Pulmonary artery endothelial cell (primary cell): Measurements from ENCODE around the gene CYP2W1. TPM values are rescaled to one million over a fixed set of nuclear protein-coding genes. Genes with fewer than 3 reads are reported as not detected.

Source experiments
- DNase-seq: peaks from one replicate; pipeline ENCODE4 v3.0.0-alpha.2; 2011; ENCODE audit warnings: low read depth, low spot score
- total RNA-seq: library from RNA; depleted of rRNA; stranded (reverse); fragments of >200 nt; gene quantifications from 2 replicates; pipeline ENCODE4 v1.2.3, GENCODE V29; 2014

The CYP2W1 gene
- total RNA-seq, 1 donor from 2014 or later = not detected

DNA sequence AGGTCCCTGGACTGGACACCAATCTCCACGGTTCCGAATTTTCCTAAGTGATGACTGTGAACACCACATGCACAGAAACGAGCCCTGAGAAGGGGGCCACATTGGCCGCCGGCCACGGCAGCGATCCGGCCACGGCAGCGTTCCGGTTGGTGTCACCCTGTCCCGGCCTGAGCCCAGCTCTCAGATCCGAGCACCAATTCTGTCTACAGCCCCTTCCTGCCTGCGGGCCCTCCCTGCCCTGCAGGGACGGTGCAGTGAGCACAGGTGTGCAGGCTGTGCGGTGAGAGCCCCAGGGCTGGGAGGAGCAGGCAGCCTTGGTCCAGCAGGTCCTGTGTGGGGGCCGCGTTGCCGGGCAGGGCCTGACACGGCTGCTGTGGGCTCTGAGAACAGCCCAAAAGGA is 31.7 kb downstream of the CYP2W1 start:
- no peak for DNase-seq

GRCh38 chr7:1015196-1016121 is 32.5 kb downstream of the CYP2W1 start:
- no peak for DNase-seq

- no peak for DNase-seq
Observed at GRCh38 chr7:1016577-1017531, 33.9 kb downstream of the CYP2W1 start.

- DNase-seq = no peak
Observed at GRCh38 chr7:1017586-1018333, 34.8 kb downstream of the CYP2W1 start.

- DNase-seq = no peak
Observed at GRCh38 chr7:1018334-1018695, 35.3 kb downstream of the CYP2W1 start.

GRCh38 chr7:1019255-1019785 is 36.3 kb downstream of the CYP2W1 start:
- no peak for DNase-seq

DNA sequence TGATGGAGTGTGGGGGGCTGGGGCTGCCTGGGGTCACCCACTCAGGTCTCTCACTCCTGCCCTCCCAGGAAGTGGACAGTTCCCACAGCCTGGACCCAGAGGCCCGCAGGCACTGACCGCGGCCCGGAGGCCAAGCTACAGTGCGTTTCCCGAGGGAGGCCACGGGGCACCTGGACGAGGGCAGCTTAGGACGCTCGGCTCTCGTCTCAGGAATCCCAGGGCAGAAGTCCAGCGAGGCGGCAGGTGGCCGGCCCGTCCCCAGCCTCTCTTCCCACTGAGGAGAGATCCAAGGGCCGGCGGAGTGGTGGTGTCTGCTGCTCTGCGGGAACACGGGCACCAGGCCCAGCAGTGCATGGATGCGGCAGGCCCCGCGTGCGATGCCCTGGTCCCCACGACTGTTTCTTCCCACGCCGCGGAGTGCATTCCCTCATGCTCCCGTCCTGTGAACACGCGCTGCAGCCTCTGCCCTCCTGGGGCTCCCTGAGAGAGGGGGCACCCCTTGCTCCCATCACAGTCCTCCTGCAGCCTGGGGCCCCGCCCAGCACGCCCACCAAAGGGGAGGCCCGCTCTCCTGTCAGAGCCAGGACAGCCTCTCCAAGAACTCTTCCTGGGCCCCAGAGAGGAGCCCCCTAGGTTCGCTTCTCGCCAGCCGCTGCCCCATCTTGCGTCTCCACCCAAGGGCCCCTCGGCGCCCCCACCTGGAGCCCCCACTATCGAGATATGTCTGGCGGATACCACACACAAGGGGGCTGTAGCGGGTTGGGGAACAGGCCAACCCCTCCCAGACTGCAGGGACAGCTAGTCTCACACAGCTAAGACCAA is 37.0 kb downstream of the CYP2W1 start:
- no peak for DNase-seq

DNA sequence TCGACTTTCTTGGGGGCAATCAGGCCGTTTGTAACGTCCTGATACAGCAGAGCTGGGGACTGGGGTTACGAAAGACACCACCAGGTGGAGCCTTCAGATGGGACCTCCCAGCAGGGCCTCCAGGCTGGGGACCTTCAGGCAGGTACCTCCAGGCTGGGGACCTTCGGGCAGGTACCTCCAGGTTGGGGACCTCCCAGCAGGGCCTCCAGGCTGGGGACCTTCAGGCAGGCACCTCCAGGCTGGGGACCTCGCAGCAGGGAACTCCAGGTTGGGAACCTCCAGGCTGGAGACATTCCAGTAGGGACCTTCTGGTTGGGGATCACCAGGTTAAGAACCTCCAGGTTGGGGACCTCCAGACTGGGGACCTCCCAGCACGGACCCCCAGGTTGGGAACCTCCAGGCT is 37.9 kb downstream of the CYP2W1 start:
- no peak for DNase-seq

DNA sequence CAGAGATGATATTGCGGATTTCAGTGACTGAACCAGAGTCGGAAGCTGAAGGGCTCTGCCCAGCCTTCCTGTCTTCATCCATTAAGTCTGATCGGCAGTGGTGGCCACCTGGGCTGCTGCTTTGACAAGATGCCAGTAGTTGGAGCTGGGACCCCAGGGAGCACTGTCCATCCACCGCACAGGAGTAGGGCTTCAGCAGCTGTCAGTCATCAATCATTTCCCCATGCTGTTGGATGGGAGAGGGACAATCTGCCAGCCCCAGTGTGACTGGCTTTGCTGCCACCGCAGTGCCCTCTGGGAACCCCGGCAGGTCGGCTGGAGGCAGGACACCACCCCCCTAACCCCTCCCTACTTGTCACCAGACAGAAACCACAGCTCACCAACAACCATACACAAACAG is 38.4 kb downstream of the CYP2W1 start:
- DNase-seq = no peak

- no peak for DNase-seq
Observed at GRCh38 chr7:1021931-1022330, 39.0 kb downstream of the CYP2W1 start.

DNA sequence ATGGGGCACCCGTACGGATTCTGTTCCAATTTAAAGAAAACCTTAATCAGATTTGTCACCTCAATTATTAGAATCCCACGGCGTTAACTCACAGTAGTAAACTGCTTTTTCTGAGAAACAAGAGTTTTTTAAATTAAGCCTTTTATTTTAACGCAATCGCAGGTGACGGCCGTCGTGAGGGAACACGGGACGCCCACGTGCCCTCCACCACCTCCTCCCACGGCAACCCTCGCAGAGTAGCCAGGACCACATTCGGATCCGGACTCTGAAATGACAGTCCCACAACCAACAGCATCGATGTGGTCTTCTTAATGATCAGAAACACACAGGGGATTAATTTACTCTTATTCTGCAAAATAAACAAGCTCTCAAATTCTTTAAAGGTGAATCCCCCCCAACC is 39.4 kb downstream of the CYP2W1 start:
- no peak for DNase-seq

DNA sequence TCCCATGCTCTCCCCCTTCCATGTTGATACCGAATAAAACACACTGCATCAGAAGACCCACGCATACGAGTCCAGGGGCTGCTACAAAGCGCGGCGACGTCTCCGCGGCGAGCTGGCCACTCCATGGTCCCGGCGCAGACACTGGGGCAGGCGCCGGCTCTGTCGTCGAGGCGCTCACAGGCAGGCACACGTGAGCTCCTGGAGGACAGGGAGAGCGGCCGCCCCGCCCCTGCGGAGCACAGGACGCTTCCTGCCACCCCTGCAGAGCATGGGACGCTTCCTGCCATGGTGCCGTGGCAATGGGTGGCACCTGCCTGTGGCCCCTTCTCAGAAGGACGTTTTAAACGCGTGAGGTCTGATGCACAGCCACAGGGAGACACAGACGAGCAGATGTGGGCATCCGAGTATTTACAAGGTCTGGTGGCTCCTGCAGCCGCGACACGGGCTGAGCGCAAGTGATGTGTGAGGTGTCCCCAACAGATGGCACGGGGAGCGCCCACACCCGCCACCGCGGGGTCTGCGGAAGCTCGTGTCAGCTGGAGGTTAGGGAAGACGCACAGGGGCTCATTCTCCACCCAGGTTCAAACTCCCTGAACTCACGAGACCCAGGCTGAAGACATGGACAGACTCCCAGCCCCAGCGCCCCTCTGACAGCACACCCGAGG is 40.0 kb downstream of the CYP2W1 start:
- no peak for DNase-seq

DNA sequence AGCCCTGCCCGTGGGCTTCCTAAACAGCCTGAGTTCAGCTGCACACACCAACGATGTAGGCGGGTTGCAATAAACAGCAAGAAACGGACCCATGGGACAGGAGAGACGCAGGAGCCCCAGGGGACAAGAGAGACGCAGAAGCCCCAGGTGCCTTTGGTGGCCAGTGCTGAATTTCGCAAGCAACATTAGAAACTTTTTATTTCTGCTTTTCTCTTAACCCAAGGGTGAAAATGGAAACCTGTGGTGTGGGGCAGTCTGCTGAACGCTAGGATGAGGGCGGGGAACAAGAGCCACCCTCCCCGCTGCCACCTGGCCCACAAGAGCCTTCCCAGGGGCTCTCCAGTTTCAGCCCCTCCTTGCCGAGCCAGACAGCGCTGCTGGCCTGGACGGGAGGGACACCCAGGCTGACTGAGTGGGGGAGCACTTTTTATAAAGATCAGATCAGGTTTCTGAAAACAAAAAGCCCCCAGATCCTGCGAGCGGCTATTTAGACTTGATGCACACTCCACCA is 41.4 kb downstream of the CYP2W1 start:
- DNase-seq = no peak

DNA sequence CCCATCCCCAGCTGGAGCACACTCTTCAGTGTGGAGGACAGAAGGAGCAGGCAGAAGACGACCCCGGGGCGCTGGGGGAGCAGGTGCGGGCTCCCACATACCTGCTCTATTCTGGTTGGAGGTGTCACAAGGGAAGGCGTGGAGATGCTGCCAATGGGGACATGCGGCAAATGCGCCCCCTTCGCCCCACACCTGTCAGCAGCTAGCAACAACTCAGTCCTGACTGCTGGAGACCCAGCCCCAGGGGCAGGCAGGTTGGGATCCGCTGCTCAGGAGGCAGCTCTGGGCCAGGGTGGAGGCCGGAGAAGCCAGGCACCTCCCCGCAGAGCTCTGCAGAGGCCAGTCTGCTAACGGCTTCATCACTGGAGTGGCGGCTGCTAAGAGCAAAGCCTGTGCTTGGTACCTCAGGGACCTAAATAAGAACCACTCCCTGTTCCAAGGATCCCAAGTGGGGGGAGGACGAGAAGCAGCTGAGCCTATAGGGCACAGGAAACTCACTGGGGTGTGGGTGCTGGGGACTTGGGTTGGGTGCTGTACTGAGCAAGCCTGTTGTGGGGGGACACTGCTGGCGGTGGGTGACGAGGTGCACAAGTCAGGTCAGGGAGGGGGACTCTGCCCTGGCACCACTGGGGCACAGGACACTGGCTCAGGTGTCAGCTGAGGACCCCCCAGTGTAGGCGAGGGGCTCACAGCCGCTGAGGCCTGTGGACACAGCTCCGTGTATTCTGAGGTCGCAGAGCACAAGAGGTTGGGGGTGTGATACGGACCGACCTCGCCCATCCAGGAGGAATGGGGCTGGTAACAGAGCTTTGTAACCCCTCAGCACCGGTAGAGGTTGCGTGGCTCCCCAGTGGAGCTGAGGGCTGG is 42.1 kb downstream of the CYP2W1 start:
- DNase-seq = no peak

DNA sequence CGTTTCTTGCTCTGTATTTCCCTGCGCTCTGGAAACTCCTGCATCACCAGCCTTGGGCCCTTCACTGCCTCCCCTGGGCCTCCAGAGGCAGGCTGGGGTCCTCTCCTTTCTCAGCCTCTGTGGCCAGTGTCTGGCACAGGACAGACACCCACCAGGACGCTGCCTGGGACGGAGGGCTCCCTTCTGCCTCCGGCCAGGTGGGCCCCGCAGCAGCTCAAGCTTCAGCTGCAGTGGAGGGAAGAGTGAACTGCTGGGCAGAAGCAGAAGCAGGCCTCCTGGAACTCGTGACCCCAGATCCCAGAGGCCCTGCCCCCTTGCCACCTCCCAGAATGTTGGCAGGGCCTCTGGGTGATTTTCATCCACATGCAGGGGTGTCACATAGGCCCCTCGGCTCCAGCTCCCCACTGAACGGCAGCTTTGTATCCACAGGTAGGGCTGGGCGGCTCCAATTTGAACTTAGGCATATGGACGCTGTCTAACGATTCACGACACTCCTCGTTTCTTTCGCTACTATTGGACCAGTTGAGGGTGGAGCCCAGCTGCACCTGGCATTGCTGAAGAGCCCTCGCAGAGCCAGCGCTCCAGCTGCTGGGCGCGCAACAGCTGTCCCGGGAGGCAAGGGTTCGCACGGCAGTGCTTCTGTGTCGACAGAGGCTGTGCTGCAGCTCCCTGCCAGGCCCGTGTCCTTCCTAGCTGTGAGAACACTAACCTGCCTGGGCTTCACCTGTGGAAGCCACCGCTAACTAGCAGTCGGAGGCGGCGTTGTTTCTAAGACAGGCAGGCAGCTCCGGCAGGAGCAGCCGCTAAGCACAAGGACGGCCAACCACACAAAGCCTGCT is 43.0 kb downstream of the CYP2W1 start:
- DNase-seq = no peak

- no peak for DNase-seq
Observed at GRCh38 chr7:1026721-1027161, 43.8 kb downstream of the CYP2W1 start.

GRCh38 chr7:1027242-1028043 is 44.5 kb downstream of the CYP2W1 start:
- DNase-seq = no peak
